HG02840 (cell line): Measurements from ENCODE around the gene MDP1.
A peak's percentile ranks its signal among the peaks of the same experiment; 100 is the strongest.
"Not testable (repeated sequence)": the region's sequence is repeated elsewhere in the genome, so short reads cannot be mapped to it uniquely, and the experiment has no call there.

ENCODE experiments used
- ATAC-seq: cut with Tn5 transposase; IDR thresholded peaks from one replicate; pipeline ENCODE4 v1.9.1; 2021; ENCODE audit warnings: mild to moderate bottlenecking, moderate library complexity, moderate number of reproducible peaks; ENCODE audit not compliant: unreplicated experiment, low FRiP score

Gene MDP1

GRCh38 chr14:24252289-24253124 lies 36.6 kb upstream of the MDP1 start:
- ATAC-seq = no peak

DNA sequence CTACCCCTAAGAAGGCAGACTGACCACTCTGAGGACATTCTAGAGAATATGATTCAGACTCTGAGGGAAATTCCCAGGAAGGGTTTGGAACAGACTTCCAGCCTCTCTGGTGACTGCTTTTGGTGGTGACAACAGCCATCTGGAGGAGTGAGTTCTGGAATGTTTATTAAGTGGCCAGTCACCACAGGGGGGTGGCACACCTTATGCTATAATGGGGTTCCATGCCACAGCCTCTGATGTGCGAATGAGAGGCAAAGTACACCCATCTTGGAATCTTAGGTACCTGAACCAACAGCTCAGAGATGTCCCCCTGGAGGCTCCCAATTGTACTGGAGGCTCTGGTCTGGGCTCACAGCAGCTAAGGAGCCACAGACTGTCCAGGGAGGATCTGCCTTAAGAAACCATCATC lies 36.0 kb upstream of the MDP1 start:
- ATAC-seq = no peak

- ATAC-seq = no peak
Measured at GRCh38 chr14:24250354-24250753, 34.5 kb upstream of the MDP1 start.

DNA sequence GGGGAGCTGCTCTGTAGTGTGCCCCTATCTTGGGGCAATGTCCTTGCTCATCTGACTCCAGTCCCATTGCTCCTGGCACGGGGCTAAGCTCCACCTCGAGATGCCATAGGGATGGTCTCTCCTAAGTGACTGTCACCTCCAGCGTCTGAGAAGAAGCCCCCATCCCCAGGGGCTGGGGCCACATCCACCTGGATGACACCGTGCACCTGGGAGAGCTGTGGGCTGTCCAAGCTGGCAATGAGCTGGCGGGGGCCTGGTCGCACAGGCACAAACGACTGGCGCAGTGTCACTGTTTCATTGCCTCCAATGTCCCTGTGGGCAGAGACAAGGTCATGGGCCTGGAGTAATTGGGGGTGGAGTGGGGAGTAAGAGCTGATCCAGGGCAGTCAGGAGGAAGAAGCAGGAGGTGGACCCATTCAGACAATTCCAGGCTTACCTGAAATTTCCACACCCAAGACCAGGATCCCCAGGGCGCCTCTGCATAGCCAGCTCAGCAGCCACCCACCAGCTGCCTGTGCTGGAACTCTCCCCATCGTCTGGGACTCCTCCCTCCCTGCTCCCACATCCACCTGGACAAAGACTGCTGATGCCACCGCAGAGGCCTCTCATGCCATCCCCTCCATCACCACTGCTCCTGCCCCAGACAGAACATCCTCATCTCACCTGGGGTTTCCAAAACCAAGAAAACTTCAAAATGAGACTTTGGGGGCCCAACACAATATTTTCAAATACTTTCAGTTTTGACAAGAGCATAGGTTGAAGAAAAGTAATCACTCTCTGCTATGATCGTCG lies 33.6 kb upstream of the MDP1 start:
- ATAC-seq = no peak

DNA sequence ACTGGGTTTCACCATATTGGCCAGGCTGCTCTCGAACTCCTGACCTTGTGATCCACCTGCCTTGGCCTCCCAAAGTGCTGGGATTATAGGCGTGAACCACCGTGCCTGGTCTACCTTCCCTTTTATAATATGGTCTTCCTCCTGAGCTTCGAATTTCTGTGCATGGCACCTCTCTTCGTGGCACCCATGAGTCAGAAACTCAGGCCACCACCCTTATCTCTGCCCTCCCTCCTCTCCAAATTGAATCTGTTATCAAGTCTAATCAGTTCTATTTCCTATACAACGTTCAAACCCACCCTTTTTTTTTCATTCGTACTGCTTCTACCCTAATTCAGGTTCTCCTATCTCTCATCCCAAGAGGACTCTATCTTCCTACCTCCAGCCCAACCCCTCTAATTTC lies 31.6 kb upstream of the MDP1 start:
- ATAC-seq = no peak

- no peak for ATAC-seq
Measured at GRCh38 chr14:24246765-24247212, 30.9 kb upstream of the MDP1 start.

DNA sequence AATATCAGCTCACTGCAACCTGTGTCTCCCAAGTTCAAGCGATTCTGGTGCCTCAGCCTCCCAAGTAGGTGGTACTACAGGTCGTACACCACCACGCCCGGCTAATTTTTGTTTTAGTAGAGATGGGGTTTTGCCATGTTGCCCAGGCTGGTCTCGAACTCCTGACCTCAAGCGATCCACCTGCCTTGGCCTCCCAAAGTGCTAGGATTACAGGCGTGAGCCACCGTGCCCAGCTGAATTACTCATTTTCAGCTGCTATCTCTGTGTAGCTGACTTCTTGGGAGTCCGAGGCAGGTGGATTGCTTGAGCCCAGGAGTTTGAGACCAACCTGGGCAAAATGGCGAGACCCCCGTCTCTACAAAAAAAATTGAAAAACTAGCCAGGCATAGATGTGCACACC lies 29.5 kb upstream of the MDP1 start:
- ATAC-seq = not testable (repeated sequence)

- ATAC-seq = no peak
Measured at GRCh38 chr14:24243336-24243836, 27.5 kb upstream of the MDP1 start.

DNA sequence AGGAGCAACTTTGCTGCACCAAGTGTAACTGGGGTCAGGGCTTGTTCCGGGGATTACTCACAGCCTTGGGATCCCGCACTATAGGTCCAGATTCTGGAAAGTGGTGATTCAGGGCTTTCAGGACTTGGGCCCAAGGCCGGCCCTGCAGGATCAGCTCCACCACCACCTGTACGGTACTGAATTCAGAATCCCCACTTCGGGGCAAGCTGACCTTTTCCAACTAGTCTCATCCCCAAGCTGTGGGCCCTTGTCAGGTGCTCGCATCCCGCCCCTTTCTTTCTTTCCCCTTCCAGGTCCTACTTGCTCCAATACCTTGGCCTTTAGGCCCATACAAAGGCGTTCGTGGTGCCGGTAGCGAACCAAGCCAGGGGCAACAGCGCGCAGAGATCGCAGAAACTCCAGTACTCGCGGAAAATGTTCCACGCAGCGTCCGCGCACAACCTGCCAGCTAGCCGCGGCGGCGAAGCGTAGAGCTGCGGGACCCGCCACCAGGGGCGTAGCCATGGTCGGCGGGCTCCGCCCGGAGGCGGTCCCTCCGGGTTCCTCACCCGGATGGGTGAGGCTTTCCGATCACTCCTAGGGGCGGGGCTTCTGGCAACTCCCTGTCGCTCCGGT lies 26.1 kb upstream of the MDP1 start:
- peak; percentile 80 for ATAC-seq

DNA sequence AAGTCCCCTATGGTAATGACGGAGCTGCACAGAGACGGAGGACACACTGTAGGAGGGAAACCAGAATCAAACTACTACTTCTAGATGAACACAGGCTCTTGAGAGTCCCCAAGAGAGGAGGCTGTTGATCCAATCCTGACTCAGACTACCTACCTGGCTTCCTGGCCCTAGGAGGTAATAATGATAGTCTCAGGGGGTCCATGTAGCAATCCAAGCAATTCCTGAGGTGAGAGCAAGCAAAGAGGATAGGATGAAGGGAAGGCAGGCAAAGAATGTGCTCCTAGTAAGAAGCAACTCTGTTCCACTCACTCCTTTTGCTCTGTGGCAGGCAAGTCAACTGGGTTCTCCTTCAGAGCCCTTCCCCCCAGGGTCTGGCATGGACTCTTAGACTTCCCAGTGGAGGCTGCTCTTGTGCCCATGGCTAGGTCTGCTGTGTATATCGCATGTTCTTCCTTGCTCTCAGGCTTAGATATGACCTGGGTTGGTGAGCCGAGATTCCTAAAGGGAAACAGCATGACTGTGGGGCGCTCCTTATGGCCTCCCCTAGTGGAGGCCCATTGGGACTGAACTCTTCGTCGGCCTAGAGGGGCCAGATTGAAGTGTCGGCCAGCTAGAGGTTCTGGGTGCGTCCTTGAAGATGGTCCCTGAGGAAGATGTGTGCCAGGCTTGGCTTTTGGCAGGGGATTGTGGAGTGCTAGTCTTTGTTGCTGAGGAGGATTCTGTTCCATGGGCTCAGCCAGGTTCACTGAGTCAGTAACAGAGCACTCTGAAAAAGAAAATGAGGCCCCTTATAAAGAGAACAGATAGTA lies 24.4 kb upstream of the MDP1 start:
- no peak for ATAC-seq

DNA sequence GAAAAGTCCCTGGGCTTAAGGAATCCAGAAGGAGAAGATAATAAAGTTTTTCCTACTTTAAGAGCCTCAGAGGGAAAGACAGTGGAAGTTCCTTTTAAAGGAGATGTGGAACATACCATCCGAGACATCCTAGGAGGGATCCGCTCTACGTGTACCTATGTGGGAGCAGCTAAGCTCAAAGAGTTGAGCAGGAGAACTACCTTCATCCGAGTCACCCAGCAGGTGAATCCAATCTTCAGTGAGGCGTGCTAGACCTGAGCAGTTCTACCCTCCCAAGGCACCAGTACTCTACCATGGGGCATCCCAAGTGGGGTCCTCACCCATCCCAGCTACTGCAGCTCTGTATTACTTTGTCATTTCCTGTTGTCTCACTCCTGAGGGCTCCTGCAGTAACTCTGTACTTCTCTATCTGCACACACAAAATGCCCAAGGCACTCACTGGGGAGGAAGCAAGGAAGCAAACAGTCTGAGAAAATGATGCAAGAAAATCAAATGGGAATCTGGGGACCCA lies 22.7 kb upstream of the MDP1 start:
- ATAC-seq = no peak

DNA sequence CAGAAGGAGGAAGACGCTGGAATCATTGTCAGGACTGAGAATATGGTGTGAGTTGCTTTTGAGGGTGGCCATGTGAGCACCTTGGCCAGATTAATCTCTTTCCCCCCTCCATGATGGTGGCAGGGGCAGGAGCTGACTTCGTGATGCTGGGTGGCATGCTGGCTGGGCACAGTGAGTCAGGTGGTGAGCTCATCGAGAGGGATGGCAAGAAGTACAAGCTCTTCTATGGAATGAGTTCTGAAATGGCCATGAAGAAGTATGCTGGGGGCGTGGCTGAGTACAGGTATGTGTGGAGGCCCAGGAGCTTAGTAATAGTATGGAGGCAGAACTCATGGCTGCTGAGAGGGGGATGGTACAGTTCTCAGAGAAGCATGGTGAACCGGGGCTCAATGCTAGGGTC lies 22.3 kb upstream of the MDP1 start:
- ATAC-seq = no peak

GRCh38 chr14:24237463-24237955 lies 21.6 kb upstream of the MDP1 start:
- no peak for ATAC-seq

- ATAC-seq = no peak
Measured at GRCh38 chr14:24236689-24237462, 21.0 kb upstream of the MDP1 start.

GRCh38 chr14:24235804-24236688 lies 20.2 kb upstream of the MDP1 start:
- ATAC-seq = no peak

DNA sequence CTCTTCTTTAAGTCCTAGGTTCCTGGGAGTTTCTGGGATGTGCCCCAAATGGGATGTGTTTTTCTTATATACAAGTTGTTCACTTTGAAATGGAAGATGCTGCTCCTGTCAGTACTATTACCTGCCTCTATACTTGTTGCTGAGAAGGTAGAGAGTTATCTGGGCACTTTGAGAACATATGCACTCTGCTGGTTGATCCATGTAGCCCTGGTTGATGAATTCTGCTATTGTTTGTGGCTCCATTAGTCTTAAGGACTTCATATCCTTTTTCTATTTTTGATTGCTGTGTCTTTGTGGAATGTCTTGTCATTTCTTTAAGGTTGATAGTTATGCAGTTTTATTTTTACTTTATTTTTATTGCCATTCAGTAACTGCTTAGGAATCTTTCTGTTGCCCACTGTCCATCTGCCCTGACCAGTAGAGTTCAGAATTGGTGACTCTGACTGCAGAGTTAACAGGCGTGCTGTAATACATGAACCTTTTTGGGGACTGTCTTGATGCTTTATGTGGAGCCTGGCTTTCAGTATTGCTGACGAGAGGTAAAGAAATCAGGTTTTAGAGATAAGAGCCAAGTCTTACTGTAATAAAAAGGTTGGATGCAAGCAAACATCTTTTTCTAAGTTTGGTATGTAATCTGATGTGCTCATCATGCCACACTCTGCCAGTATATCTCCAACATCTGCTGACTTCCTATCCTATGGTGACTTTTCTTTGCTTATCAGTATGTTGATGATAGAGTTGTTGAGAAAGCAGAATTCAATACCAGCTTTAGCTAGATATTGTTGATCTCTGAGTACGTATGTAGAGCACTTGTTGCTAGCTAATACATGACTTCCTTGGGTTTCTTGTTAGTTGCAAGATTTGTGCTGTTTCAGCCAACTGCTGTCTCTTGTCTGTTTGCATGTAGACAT lies 18.5 kb upstream of the MDP1 start:
- no peak for ATAC-seq

- ATAC-seq = no peak
Measured at GRCh38 chr14:24233538-24233866, 17.6 kb upstream of the MDP1 start.
